ENCODE results near the gene ABHD18. TPM values are rescaled to one million over a fixed set of nuclear protein-coding genes. Genes with fewer than 3 reads are reported as not detected.
"Not testable (repeated sequence)": the region's sequence is repeated elsewhere in the genome, so short reads cannot be mapped to it uniquely, and the experiment has no call there.

ABHD18 gene
- total RNA-seq, 1 donor from 2014 or later: 5.4 TPM

- DNase-seq (ENCODE audit: low read depth in 2 of 2): no peak
Measured at GRCh38 chr4:127988638-127989037, 23.4 kb downstream of the ABHD18 start.

DNA sequence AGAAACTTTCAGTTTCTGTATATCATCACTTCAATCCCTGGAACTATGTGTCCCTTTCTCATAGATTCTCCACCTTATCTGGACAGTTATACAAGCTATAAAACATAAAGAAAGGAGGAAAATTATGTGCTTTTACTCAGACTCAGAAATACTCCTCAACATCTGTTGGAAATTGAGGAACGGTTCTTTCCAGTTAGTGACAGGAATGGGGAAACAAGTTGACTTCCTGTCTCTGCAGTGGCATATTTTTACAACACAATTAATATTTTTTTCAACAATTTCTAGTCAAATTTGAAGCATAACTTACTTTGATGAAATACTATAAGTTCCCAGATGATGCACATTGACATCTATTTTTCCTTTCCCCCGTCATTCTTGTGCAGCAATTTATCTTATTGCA, 27.9 kb downstream of the ABHD18 start:
- peak; percentile 3 to 17 for DNase-seq (ENCODE audit: low read depth in 2 of 2)

GRCh38 chr4:127995776-127996175, 30.6 kb downstream of the ABHD18 start:
- no peak for DNase-seq (ENCODE audit: low read depth in 2 of 2)

GRCh38 chr4:127996521-127996920, 31.3 kb downstream of the ABHD18 start:
- not testable (repeated sequence) for DNase-seq (ENCODE audit: low read depth in 2 of 2)

GRCh38 chr4:127997534-127998388, 32.6 kb downstream of the ABHD18 start:
- DNase-seq (ENCODE audit: low read depth in 2 of 2): peak in 1 of 2 donors; percentile 3

- DNase-seq (ENCODE audit: low read depth in 2 of 2): no peak
Measured at GRCh38 chr4:128006592-128006991, 41.4 kb downstream of the ABHD18 start.

GRCh38 chr4:128009428-128009827, 44.2 kb downstream of the ABHD18 start:
- no peak for DNase-seq (ENCODE audit: low read depth in 2 of 2)

DNA sequence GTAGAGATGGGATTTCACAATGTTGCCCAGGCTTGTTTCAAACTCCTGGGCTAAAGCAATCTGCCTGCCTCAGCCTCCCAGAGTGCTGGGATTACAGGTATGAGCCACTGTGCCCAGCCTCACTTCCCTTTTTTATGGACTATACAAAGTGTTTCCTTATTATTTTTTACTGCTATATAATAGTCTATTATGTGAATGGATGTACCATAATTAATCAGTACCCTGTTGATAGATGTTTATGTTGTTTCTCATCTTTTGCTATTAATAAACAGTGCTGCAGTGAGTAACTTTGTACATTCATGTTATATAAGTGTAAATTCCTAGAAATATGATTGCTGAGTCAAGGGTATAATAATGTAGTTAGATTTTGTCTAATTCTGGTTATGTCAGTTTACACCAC, 60.1 kb downstream of the ABHD18 start:
- DNase-seq (ENCODE audit: low read depth in 2 of 2): no peak

DNA sequence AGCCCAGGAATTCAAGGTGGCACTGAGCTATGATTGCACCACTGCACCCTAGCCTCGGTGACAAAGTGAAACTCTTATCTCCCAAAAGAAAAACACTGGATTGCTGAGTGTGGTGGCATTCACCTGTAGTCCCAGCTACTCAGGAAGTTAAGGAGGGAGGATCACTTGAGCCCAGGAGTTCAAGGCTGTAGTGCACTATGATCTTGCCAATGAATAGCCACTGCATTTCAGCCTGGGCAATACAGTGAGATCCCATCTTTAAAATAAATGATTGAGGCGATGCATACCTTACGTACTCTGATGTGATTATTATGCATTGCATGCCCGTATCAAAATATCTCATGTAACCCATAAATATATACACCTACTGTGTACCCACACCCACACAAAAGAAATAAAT, 64.7 kb downstream of the ABHD18 start:
- no peak for DNase-seq (ENCODE audit: low read depth in 2 of 2)

DNA sequence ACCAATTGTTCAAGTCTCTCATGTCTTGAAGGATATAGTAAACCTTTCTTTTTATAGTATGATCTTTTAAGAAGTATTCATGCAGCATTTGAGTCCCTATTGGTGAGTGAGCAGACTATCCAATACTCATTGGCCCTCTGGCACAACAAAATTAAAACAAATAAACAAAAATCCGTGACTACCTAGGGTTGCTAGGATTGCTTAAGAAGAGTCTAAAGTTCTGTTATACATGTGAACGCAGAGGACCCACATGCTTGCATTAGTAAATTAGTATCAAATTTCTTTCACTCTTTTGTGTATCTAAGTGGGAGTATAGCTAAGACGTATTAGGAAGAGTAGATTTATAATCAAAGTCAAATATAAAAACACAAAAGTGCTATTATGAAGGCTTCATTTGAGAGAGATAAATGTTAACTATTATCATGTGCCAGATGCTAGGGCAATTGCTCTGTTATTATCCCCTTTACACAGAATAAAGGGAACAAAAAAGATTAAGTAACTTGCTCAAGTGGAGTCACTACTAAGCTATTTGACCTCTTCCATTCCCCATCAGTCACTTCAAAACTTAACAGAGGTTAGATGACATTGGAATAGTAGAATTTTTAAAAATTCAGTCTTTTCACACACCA, 66.7 kb downstream of the ABHD18 start:
- DNase-seq (ENCODE audit: low read depth in 2 of 2): no peak

GRCh38 chr4:128039568-128039967, 74.4 kb downstream of the ABHD18 start:
- DNase-seq (ENCODE audit: low read depth in 2 of 2): no peak

GRCh38 chr4:128047019-128047418, 81.8 kb downstream of the ABHD18 start:
- DNase-seq (ENCODE audit: low read depth in 2 of 2): not testable (repeated sequence)

GRCh38 chr4:128047514-128047913, 82.3 kb downstream of the ABHD18 start:
- DNase-seq (ENCODE audit: low read depth in 2 of 2): not testable (repeated sequence)

DNA sequence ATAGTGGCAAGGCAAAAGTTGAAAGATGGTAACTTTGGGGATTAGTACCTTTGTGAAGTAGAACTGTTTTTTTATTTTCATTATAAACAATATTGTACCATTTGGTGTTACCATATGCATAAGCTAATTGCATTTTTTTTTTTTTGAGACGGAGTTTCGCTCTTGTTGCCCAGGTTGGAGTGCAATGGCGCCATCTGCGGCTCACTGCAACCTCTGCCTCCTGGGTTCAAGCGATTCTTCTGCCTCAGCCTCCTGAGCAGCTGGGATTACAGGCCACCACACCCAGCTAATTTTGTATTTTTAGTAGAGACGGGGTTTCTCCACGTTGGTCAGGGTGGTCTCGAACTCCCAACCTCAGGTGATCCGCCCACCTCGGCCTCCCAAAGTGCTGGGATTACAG, 86.0 kb downstream of the ABHD18 start:
- DNase-seq (ENCODE audit: low read depth in 2 of 2): peak in 1 of 2 donors; percentile 26

DNA sequence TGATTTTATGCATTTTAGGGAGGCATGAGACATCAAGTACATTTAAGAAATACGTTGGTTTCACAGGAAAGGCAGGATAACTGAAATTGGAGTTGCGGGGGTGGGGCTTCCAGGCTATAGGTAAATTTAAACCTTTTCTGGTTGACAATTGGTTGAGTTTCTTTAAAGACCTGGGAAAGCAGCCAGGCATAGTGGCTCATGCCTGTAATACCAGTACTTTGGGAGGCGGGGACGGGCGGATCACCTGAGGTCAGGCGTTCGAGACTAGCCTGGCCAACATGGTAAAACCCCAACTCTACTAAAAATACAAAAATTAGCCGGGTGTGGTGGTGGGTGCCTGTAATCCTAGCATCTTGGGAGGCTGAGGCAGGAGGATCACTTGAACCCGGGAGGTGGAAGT, 89.7 kb downstream of the ABHD18 start:
- DNase-seq (ENCODE audit: low read depth in 2 of 2): not testable (repeated sequence)

DNA sequence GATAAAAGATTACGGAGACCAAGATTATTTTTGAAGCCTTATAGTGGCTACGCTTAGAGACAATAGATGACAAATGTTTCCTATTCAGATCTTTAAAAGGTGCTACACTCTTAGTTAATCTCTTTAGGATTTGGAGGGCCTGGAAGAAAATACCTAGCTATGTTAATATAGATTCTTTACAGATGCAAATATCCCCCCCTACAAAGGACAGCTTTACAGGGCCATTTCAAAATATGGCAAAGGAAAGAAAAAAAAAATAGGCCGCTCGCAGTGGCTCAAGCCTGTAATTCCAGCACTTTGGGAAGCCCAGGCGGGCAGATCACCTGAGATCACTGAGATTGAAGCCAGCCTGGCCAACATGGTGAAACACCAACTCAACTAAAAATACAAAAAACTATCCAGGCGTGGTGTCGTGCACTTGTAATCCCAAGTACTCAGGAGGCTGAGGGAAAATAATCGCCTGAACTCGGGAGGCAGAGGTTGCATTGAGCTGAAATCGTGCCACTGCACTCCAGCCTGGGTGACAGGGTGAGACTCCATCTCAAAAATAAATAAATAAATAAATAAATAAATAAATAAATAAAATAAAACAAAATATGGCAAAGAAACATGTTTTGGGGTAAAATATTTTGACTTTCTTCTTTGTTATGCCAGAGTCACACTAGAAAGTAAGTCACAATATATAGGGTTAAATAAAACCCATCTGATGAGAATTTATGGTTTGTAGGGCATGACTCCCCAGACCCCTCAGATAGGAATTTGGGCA, 90.4 kb downstream of the ABHD18 start:
- DNase-seq (ENCODE audit: low read depth in 2 of 2): not testable (repeated sequence)

DNA sequence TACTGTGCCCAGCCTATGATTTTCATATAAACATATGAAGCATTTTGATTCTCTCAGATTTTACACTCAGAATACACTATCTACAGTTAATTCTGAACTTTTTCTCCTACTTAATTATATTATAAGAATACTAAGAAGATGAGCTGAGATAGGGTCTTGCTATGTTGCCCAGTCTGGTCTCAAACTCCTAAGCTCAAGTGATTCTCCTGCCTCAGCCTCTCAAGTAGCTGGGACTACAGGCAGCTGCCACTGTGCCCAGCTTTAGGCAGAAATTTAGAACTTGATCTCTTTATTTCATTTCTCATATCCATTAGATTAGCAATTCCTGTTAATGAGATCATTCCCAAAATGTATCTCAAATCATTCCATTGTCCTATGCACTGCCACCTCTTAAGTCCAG, 91.2 kb downstream of the ABHD18 start:
- no peak for DNase-seq (ENCODE audit: low read depth in 2 of 2)

- peak; percentile 8 to 9 for DNase-seq (ENCODE audit: low read depth in 2 of 2)
Measured at GRCh38 chr4:128060121-128060698, 95.0 kb downstream of the ABHD18 start.

GRCh38 chr4:128060699-128061565, 95.7 kb downstream of the ABHD18 start, which contains the start of gene LARP1B:
TSS of gene LARP1B (plus strand) at chr4:128061312. CDS start at chr4:128074952, 13,640 bp downstream.
- peak; percentile 97 for DNase-seq (ENCODE audit: low read depth in 2 of 2)

All from lung microvascular endothelial cell (primary cell).